GM23338 (cell line): Measurements from ENCODE around the gene KLRB1. TPM values are rescaled to one million over a fixed set of nuclear protein-coding genes. Genes with fewer than 3 reads are reported as not detected.
A peak's percentile ranks its signal among the peaks of the same experiment; 100 is the strongest.

Experiments used
- ATAC-seq: fragments of 200-7000 bp; cut with Tn5 transposase; 3 replicates; pipeline ENCODE4 v1.9.1; 2020
- DNase-seq: peaks from one replicate; pipeline ENCODE4 v3.0.0-alpha.2; 2015; ENCODE audit warnings: low spot score
- H2AFZ ChIP-seq: fragments of 200-600 bp; sonication (generic); 2 replicates; pipeline ENCODE4 v1.8.0; 2016; ENCODE audit warnings: antibody characterized with exemption, mild to moderate bottlenecking, moderate library complexity
- H3F3A ChIP-seq: fragments of 200-600 bp; sonication (generic); replicated peaks from 2 replicates; pipeline ENCODE4 v1.8.0; 2017; ENCODE audit warnings: antibody characterized with exemption, mixed run types, low read depth
- H3K27ac ChIP-seq: fragments of 200-600 bp; sonication (generic); 2 replicates; pipeline ENCODE4 v1.6.1; 2016; ENCODE audit warnings: low read depth
- H3K27me3 ChIP-seq: fragments of 200-600 bp; sonication (generic); 2 replicates; pipeline ENCODE4 v1.8.0; 2016; ENCODE audit warnings: mild to moderate bottlenecking, mixed run types, moderate library complexity; ENCODE audit not compliant: insufficient read depth
- H3K36me3 ChIP-seq: fragments of 200-600 bp; sonication (generic); 2 replicates; pipeline ENCODE4 v1.8.0; 2016; ENCODE audit warnings: mild to moderate bottlenecking; ENCODE audit not compliant: insufficient read depth
- H3K4me1 ChIP-seq: fragments of 200-600 bp; sonication (generic); 2 replicates; pipeline ENCODE4 v1.8.0; 2016; ENCODE audit warnings: mild to moderate bottlenecking, moderate library complexity; ENCODE audit not compliant: insufficient read depth
- H3K4me2 ChIP-seq: fragments of 200-600 bp; sonication (generic); 2 replicates; pipeline ENCODE4 v1.7.1; 2017; ENCODE audit warnings: mixed run types
- H3K4me3 ChIP-seq: fragments of 200-600 bp; sonication (generic); 2 replicates; pipeline ENCODE4 v1.6.1; 2016; ENCODE audit warnings: mixed run types
- H3K79me2 ChIP-seq: fragments of 200-600 bp; sonication (generic); replicated peaks from 2 replicates; pipeline ENCODE4 v1.8.0; 2017; ENCODE audit warnings: mild to moderate bottlenecking; ENCODE audit not compliant: insufficient read depth
- H3K9me2 ChIP-seq: fragments of 200-600 bp; sonication (generic); 2 replicates; pipeline ENCODE4 v1.8.0; 2017; ENCODE audit not compliant: insufficient read depth
- H4K20me1 ChIP-seq: fragments of 200-600 bp; sonication (generic); replicated peaks from 2 replicates; pipeline ENCODE4 v1.8.0; 2017; ENCODE audit warnings: mild to moderate bottlenecking; ENCODE audit not compliant: insufficient read depth
- H3K27ac Mint-ChIP-seq: 2 replicates; pipeline ENCODE4 v1.8.0; 2020; ENCODE audit warnings: inconsistent platforms, mild to moderate bottlenecking, moderate library complexity, mixed read lengths
- H3K27me3 Mint-ChIP-seq: 3 replicates; pipeline ENCODE4 v1.8.0; 2022; ENCODE audit warnings: low read depth, mild to moderate bottlenecking, moderate library complexity, mixed read lengths, inconsistent platforms; ENCODE audit not compliant: insufficient read depth, poor library complexity
- H3K36me3 Mint-ChIP-seq: 3 replicates; pipeline ENCODE4 v1.8.0; 2021; ENCODE audit warnings: low read depth, mild to moderate bottlenecking, inconsistent platforms, moderate library complexity, mixed read lengths
- H3K4me1 Mint-ChIP-seq: 3 replicates; pipeline ENCODE4 v1.8.0; 2020; ENCODE audit warnings: mild to moderate bottlenecking, inconsistent platforms, mixed read lengths
- H3K4me3 Mint-ChIP-seq: 3 replicates; pipeline ENCODE4 v1.8.0; 2021; ENCODE audit warnings: moderate library complexity, mild to moderate bottlenecking, inconsistent platforms, mixed read lengths
- H3K9me3 Mint-ChIP-seq: 3 replicates; pipeline ENCODE4 v1.8.0; 2020; ENCODE audit warnings: moderate library complexity, mild to moderate bottlenecking, inconsistent platforms, mixed read lengths
- CREB1 ChIP-seq: fragments of 250-450 bp; sonication (Bioruptor Pico); IDR thresholded peaks from 2 replicates; pipeline ENCODE4 v1.5.0; 2020; ENCODE audit warnings: low read depth, mild to moderate bottlenecking, moderate library complexity
- EZH2 ChIP-seq: fragments of 200-600 bp; sonication (generic); IDR thresholded peaks from one replicate; pipeline ENCODE4 v1.8.0; 2017; ENCODE audit warnings: antibody characterized with exemption, mild to moderate bottlenecking, low read depth; ENCODE audit not compliant: unreplicated experiment
- EZH2phosphoT487 ChIP-seq: fragments of 200-600 bp; sonication (generic); IDR thresholded peaks from one replicate; pipeline ENCODE4 v1.8.1; 2018; ENCODE audit warnings: antibody characterized with exemption; ENCODE audit not compliant: unreplicated experiment
- JUNB ChIP-seq: IDR thresholded peaks from one replicate; pipeline ENCODE4 v1.6.1; 2016; ENCODE audit warnings: antibody characterized with exemption; ENCODE audit not compliant: unreplicated experiment
- NANOG ChIP-seq: IDR thresholded peaks from 2 replicates; pipeline ENCODE4 v1.6.1; 2016; ENCODE audit warnings: antibody characterized with exemption, borderline replicate concordance
- STAT1 ChIP-seq: IDR thresholded peaks from one replicate; pipeline ENCODE4 v1.6.1; 2016; ENCODE audit warnings: antibody characterized with exemption; ENCODE audit not compliant: unreplicated experiment
- ZNF114 ChIP-seq: fragments of 250-450 bp; sonication (Bioruptor Pico); IDR thresholded peaks from 2 replicates; pipeline ENCODE4 v1.5.0; 2020; ENCODE audit warnings: mild to moderate bottlenecking, moderate library complexity
- polyA plus RNA-seq: library from polyadenylated mRNA; unstranded; fragments of >200 nt; fragmentation: Nextera tagmentation; extraction: Ambion mirVana; gene quantifications from 2 replicates; pipeline ENCODE4 v1.2.1, GENCODE V29; 2016
- total RNA-seq: library from RNA; depleted of rRNA; stranded (reverse); fragments of >200 nt; shearing (Covaris generic); gene quantifications from 2 replicates; pipeline ENCODE4 v1.2.3, GENCODE V29; 2014
- TF ChIP-seq, protein P1 (sequence below), 2 experiments: fragments of 200-600 bp in 1 of 2; sonication (generic) in 1 of 2; conservative IDR thresholded peaks; 2 replicates each; pipeline versions ENCODE4 v1.5.1 to v1.6.1; 2016 to 2017; ENCODE audit warnings: antibody characterized with exemption in 2 of 2, low read depth in 2 of 2, mild to moderate bottlenecking in 2 of 2, moderate library complexity in 1 of 2
- TF ChIP-seq, protein P2 (sequence below): fragments of 250-450 bp; sonication (Bioruptor Pico); IDR thresholded peaks from 2 replicates; pipeline ENCODE4 v1.5.0; 2020; ENCODE audit warnings: mild to moderate bottlenecking, moderate library complexity

Gene KLRB1
- total and polyA plus RNA-seq, 2 experiments from 2014 or later: 0.18 TPM; not detected in 1

DNA sequence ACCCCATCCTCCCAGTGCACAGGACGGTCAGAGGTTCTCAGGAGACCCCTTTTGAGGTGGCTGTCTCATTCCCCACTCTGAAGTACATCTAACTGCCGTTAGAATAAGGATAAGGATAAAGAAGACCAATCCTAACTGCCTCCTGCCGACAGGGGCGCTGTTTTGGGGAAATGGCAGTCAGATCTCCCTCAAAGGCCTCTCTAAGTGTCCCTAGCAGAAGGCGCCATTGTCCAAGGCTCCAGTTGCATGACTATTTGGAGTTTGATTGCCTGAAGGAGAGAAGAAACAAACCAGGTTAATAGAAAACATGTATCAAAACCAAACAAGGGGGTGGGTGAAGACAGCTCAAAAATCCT is 29.1 kb upstream of the KLRB1 start:
- Histone ChIP-seq H3F3A (no peaks in the 10 kb centered on the region), H3K9me2 (0 out of 2 replicates have a peak, but pooled peaks cover 5% of the 10 kb centered on the region), H4K20me1 (no peaks in the 10 kb centered on the region), H3K36me3 (no peaks in the 10 kb centered on the region), H3K4me3 (no peak overlapping the region), H3K27ac (no peak overlapping the region), H3K27me3 (no peaks in the 10 kb centered on the region), H3K79me2 (no peaks in the 10 kb centered on the region), H2AFZ (no peak overlapping the region), H3K4me2 (no peak overlapping the region), H3K4me1 (no peaks in the 10 kb centered on the region)
- Mint-ChIP-seq H3K4me3 (no peak overlapping the region), H3K27me3 (peaks cover 9% of the 10 kb centered on the region), H3K9me3 (peaks cover 54% of the 10 kb centered on the region), H3K27ac (no peak overlapping the region), H3K36me3 (peaks cover 55% of the 10 kb centered on the region), H3K4me1 (no peaks in the 10 kb centered on the region)
- DNase-seq (peak; percentile 35), ATAC-seq (no peak)
- TF ChIP-seq, protein P1, sequence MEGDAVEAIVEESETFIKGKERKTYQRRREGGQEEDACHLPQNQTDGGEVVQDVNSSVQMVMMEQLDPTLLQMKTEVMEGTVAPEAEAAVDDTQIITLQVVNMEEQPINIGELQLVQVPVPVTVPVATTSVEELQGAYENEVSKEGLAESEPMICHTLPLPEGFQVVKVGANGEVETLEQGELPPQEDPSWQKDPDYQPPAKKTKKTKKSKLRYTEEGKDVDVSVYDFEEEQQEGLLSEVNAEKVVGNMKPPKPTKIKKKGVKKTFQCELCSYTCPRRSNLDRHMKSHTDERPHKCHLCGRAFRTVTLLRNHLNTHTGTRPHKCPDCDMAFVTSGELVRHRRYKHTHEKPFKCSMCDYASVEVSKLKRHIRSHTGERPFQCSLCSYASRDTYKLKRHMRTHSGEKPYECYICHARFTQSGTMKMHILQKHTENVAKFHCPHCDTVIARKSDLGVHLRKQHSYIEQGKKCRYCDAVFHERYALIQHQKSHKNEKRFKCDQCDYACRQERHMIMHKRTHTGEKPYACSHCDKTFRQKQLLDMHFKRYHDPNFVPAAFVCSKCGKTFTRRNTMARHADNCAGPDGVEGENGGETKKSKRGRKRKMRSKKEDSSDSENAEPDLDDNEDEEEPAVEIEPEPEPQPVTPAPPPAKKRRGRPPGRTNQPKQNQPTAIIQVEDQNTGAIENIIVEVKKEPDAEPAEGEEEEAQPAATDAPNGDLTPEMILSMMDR (conservative IDR thresholded peaks at IDR 0.05; ENCODE audit: low read depth in 2 of 2): peak; percentile 40 to 41; a peak in 3 of 4 replicates
- TF ChIP-seq ZNF114 (CRISPR knock-in tag): no peak

DNA sequence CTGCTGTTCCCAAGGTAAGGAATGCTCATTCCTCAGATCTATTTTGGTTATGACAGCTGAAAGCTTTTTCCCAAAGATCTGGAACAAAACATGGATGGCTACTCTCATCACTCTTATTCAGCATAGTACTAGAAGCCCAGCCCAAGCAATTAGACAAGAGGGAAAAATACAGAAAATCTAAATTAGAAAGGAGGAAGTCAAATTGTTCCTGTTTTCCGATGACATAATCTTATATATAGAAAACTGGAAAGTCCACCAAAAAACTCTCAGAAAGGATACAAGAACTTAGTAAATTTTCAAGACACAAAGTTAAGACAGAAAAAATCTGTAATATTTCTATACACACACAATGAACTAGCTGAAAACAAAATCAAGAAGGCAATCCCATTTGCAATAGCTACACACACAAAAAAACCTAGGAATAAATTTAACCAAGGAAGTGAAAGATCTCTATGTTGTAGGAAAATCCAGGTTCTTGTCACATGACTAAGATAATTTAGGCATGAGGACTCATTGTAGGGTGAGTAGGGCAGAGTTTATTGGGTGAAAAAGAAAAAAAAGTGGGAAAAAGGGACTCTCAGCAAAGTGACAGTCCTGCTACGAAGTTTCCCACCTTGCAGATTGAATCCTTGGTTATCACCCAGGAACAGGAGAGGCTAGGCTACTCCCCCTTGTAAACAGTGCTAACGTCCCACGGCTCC is 28.6 kb upstream of the KLRB1 start:
- no peaks in the 10 kb centered on the region for H3K4me1 Mint-ChIP-seq
- no peaks in the 10 kb centered on the region for H3K36me3 ChIP-seq
- no peaks in the 10 kb centered on the region for H3K4me1 ChIP-seq
- peaks cover 59% of the 10 kb centered on the region for H3K9me3 Mint-ChIP-seq
- H4K20me1 ChIP-seq: no peaks in the 10 kb centered on the region
- H3K79me2 ChIP-seq: no peaks in the 10 kb centered on the region
- no peak overlapping the region for H3K4me3 Mint-ChIP-seq
- peaks cover 58% of the 10 kb centered on the region for H3K36me3 Mint-ChIP-seq
- no peaks in the 10 kb centered on the region for H3F3A ChIP-seq
- H2AFZ ChIP-seq: no peak overlapping the region
- no peaks in the 10 kb centered on the region for H3K27me3 ChIP-seq
- no peak overlapping the region for H3K27ac Mint-ChIP-seq
- no peak overlapping the region for H3K27ac ChIP-seq
- no peak overlapping the region for H3K4me2 ChIP-seq
- ATAC-seq: no peak
- DNase-seq: no peak
- H3K4me3 ChIP-seq: no peak overlapping the region
- 0 out of 2 replicates have a peak, but pooled peaks cover 5% of the 10 kb centered on the region for H3K9me2 ChIP-seq
- H3K27me3 Mint-ChIP-seq: peaks cover 8% of the 10 kb centered on the region
- TF ChIP-seq NANOG (no peak), EZH2 (no peak), CREB1 (CRISPR knock-in tag) (no peak), JUNB (no peak), STAT1 (no peak), EZH2phosphoT487 (no peak), ZNF114 (CRISPR knock-in tag) (no peak)
- TF ChIP-seq, protein P2, sequence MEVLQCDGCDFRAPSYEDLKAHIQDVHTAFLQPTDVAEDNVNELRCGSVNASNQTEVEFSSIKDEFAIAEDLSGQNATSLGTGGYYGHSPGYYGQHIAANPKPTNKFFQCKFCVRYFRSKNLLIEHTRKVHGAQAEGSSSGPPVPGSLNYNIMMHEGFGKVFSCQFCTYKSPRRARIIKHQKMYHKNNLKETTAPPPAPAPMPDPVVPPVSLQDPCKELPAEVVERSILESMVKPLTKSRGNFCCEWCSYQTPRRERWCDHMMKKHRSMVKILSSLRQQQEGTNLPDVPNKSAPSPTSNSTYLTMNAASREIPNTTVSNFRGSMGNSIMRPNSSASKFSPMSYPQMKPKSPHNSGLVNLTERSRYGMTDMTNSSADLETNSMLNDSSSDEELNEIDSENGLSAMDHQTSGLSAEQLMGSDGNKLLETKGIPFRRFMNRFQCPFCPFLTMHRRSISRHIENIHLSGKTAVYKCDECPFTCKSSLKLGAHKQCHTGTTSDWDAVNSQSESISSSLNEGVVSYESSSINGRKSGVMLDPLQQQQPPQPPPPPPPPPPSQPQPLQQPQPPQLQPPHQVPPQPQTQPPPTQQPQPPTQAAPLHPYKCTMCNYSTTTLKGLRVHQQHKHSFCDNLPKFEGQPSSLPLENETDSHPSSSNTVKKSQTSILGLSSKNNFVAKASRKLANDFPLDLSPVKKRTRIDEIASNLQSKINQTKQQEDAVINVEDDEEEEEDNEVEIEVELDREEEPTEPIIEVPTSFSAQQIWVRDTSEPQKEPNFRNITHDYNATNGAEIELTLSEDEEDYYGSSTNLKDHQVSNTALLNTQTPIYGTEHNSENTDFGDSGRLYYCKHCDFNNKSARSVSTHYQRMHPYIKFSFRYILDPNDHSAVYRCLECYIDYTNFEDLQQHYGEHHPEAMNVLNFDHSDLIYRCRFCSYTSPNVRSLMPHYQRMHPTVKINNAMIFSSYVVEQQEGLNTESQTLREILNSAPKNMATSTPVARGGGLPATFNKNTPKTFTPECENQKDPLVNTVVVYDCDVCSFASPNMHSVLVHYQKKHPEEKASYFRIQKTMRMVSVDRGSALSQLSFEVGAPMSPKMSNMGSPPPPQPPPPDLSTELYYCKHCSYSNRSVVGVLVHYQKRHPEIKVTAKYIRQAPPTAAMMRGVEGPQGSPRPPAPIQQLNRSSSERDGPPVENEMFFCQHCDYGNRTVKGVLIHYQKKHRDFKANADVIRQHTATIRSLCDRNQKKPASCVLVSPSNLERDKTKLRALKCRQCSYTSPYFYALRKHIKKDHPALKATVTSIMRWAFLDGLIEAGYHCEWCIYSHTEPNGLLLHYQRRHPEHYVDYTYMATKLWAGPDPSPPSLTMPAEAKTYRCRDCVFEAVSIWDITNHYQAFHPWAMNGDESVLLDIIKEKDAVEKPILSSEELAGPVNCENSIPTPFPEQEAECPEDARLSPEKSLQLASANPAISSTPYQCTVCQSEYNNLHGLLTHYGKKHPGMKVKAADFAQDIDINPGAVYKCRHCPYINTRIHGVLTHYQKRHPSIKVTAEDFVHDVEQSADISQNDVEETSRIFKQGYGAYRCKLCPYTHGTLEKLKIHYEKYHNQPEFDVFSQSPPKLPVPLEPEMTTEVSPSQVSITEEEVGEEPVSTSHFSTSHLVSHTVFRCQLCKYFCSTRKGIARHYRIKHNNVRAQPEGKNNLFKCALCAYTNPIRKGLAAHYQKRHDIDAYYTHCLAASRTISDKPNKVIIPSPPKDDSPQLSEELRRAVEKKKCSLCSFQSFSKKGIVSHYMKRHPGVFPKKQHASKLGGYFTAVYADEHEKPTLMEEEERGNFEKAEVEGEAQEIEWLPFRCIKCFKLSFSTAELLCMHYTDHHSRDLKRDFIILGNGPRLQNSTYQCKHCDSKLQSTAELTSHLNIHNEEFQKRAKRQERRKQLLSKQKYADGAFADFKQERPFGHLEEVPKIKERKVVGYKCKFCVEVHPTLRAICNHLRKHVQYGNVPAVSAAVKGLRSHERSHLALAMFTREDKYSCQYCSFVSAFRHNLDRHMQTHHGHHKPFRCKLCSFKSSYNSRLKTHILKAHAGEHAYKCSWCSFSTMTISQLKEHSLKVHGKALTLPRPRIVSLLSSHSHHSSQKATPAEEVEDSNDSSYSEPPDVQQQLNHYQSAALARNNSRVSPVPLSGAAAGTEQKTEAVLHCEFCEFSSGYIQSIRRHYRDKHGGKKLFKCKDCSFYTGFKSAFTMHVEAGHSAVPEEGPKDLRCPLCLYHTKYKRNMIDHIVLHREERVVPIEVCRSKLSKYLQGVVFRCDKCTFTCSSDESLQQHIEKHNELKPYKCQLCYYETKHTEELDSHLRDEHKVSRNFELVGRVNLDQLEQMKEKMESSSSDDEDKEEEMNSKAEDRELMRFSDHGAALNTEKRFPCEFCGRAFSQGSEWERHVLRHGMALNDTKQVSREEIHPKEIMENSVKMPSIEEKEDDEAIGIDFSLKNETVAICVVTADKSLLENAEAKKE: no peak
- TF ChIP-seq, protein P1 (conservative IDR thresholded peaks at IDR 0.05; ENCODE audit: low read depth in 2 of 2): no peak
